MV-4-11 (cell line): ENCODE results near the gene FIGNL1.

Experiments used
- DNase-seq: peaks from one replicate; lab custom pipeline; 2025; lab: John Stamatoyannopoulos, UW

FIGNL1 gene

GRCh38 chr7:50449881-50450589 is at the start of gene FIGNL1:
Gene FIGNL1 (minus strand): TSS chr7:50450350. CDS start chr7:50447287, 3,063 bp downstream.
- DNase-seq: peak; percentile 75

- DNase-seq: no peak
Measured at GRCh38 chr7:50499092-50499491, 48.9 kb upstream of the FIGNL1 start.

- DNase-seq: no peak
Measured at GRCh38 chr7:50497968-50498367, 47.8 kb upstream of the FIGNL1 start.

GRCh38 chr7:50497068-50497642 is 47.0 kb upstream of the FIGNL1 start:
- no peak for DNase-seq

GRCh38 chr7:50496569-50496968 is 46.4 kb upstream of the FIGNL1 start:
- DNase-seq: no peak

GRCh38 chr7:50495746-50496145 is 45.6 kb upstream of the FIGNL1 start:
- no peak for DNase-seq

GRCh38 chr7:50492770-50493519 is 42.8 kb upstream of the FIGNL1 start:
- DNase-seq: no peak

- DNase-seq: no peak
Measured at GRCh38 chr7:50491943-50492342, 41.8 kb upstream of the FIGNL1 start.

GRCh38 chr7:50491209-50491608 is 41.1 kb upstream of the FIGNL1 start:
- no peak for DNase-seq

GRCh38 chr7:50488379-50488778 is 38.2 kb upstream of the FIGNL1 start:
- no peak for DNase-seq

GRCh38 chr7:50486512-50486911 is 36.4 kb upstream of the FIGNL1 start:
- no peak for DNase-seq

- no peak for DNase-seq
Measured at GRCh38 chr7:50481867-50482266, 31.7 kb upstream of the FIGNL1 start.

- no peak for DNase-seq
Measured at GRCh38 chr7:50480797-50481196, 30.6 kb upstream of the FIGNL1 start.

GRCh38 chr7:50479743-50480517 is 29.8 kb upstream of the FIGNL1 start:
- no peak for DNase-seq

- DNase-seq: no peak
Measured at GRCh38 chr7:50477640-50478039, 27.5 kb upstream of the FIGNL1 start.

- DNase-seq: no peak
Measured at GRCh38 chr7:50476953-50477625, 26.9 kb upstream of the FIGNL1 start.

GRCh38 chr7:50475340-50475739 is 25.2 kb upstream of the FIGNL1 start:
- DNase-seq: no peak

- DNase-seq: no peak
Measured at GRCh38 chr7:50474382-50475160, 24.4 kb upstream of the FIGNL1 start.

GRCh38 chr7:50473531-50473930 is 23.4 kb upstream of the FIGNL1 start:
- DNase-seq: no peak

GRCh38 chr7:50472427-50472826 is 22.3 kb upstream of the FIGNL1 start:
- no peak for DNase-seq

- DNase-seq: no peak
Measured at GRCh38 chr7:50471970-50472369, 21.8 kb upstream of the FIGNL1 start.
